ENCODE measurements around the gene ZNF474. TPM values are rescaled to one million over a fixed set of nuclear protein-coding genes. Genes with fewer than 3 reads are reported as not detected.
A peak's percentile ranks its signal among the peaks of the same experiment; 100 is the strongest.

Gene ZNF474
- total and polyA plus RNA-seq, 2 of the 4 experiments (the other 2 are of a cell fraction), result 0.24 to 0.54 TPM

- CTCF ChIA-PET, result interaction anchor here (1.2 to 1.4 kb wide), 2 partner anchors 9 to 44 kb away, joined by 3 read pairs; no protein-coding TSS in a partner anchor
- no peak overlapping the region for H2BK15ac ChIP-seq (ENCODE audit: low read depth, low read length)
Measured at GRCh38 chr5:122112733-122113558, 16.4 kb upstream of the ZNF474 start.

More at GRCh38 chr5:122112733-122113558, 16.4 kb upstream of the ZNF474 start:
- H3K56ac ChIP-seq (ENCODE audit: extremely low read depth, insufficient read depth, low read length), result no peak overlapping the region
- no peaks in the 10 kb centered on the region for H4K20me1 ChIP-seq (ENCODE audit: insufficient read depth, low read length)
- H3K4ac ChIP-seq (ENCODE audit: low read depth, low read length), result no peak overlapping the region
- no peak overlapping the region for H3K27ac ChIP-seq (ENCODE audit: insufficient read depth, low read length)
- no TSS peak for BruUV-seq (replicated peaks)
- no peak overlapping the region for H2BK120ac ChIP-seq (ENCODE audit: low read depth, low read length)
- H3K9me3 ChIP-seq (ENCODE audit: control insufficient read depth, insufficient read depth, low read length), result no peaks in the 10 kb centered on the region
- ATAC-seq (ENCODE audit: low read depth) (no peak), DNase-seq (no peak)
- no peak overlapping the region for H2AK9ac ChIP-seq (replicated peaks; ENCODE audit: low read depth, low read length, poor library complexity)
- H3K4me1 ChIP-seq (ENCODE audit: control insufficient read depth, insufficient read depth, low read length), result peaks cover 3% of the 10 kb centered on the region; the same call in 1 of the 2 replicates
- H3K4me2 ChIP-seq (ENCODE audit: low read depth, low read length), result no peak overlapping the region
- H2AFZ ChIP-seq (replicated peaks; ENCODE audit: low read length, poor library complexity), result no peak overlapping the region
- H4K5ac ChIP-seq (ENCODE audit: low read depth, low read length), result no peak overlapping the region
- no peak overlapping the region for H2BK5ac ChIP-seq (ENCODE audit: low read depth, low read length, poor library complexity, severe bottlenecking)
- H3K36me3 ChIP-seq (ENCODE audit: control insufficient read depth, insufficient read depth, low read length), result no peaks in the 10 kb centered on the region
- H2AK5ac ChIP-seq (ENCODE audit: low read depth, low read length), result 0 out of 2 replicates have a peak overlapping the region, but pooled peaks have one; percentile 43
- POLR2A ChIA-PET (ENCODE audit: unreplicated experiment), result no interaction called here
- no CpG with 5 or more reads among the region's 6 CpGs for WGBS, 2 experiments (ENCODE audit: extremely low coverage in 2 of 2, insufficient read length in 1 of 2)
- H3K9me1 ChIP-seq (ENCODE audit: insufficient read depth, low read length), result 0 out of 2 replicates have a peak, but pooled peaks cover 3% of the 10 kb centered on the region
- H3K9ac ChIP-seq (ENCODE audit: low read depth, low read length), result no peak overlapping the region
- peak overlapping the region; percentile 64; the same call in 1 of the 2 replicates for H3K23ac ChIP-seq (ENCODE audit: low read depth, low read length)
- H2BK20ac ChIP-seq (ENCODE audit: low read depth, low read length), result no peak overlapping the region
- no peak overlapping the region for H3K4me3 ChIP-seq (ENCODE audit: insufficient read depth, low read depth, low read length)
- dilution Hi-C loops (cut with HindIII; ENCODE audit: low sequenced_read_pairs, unreplicated experiment), result no loop called here
- 0 out of 2 replicates have a peak overlapping the region, but pooled peaks have one; percentile 36 for H4K91ac ChIP-seq (ENCODE audit: insufficient read depth, low read depth, low read length)
- intact Hi-C loops (cut with micrococcal nuclease), result no loop called here
- no peak overlapping the region for H3K18ac ChIP-seq (ENCODE audit: low read depth, low read length)
- TF ChIP-seq RFX5 (IDR thresholded peaks at IDR 0.05; ENCODE audit: low read depth, low read length) (no peak), ELK1 (IDR thresholded peaks at IDR 0.05; ENCODE audit: borderline replicate concordance, low read depth, low read length) (no peak)
- no peak overlapping the region for H4K8ac ChIP-seq (ENCODE audit: low read depth in 2 of 2, low read length in 2 of 2)
- in situ Hi-C loops (cut with MboI; ENCODE audit: low sequenced_read_pairs), result no loop called here
- H3K79me1 ChIP-seq (ENCODE audit: low read depth in 1 of 2, low read length in 2 of 2), result no peaks in the 10 kb centered on the region
- no peak overlapping the region for H3K14ac ChIP-seq (replicated peaks; ENCODE audit: low read depth, low read length)
- H3K27me3 ChIP-seq (ENCODE audit: control insufficient read depth, insufficient read depth, low read length), result no peaks in the 10 kb centered on the region
